GM18520 (cell line): ENCODE data around the gene GAN.

Experiments
- ATAC-seq: cut with Tn5 transposase; IDR thresholded peaks from one replicate; pipeline ENCODE4 v1.9.1; 2021; ENCODE audit not compliant: unreplicated experiment

Gene GAN

GRCh38 chr16:81349608-81350305 lies 35.0 kb downstream of the GAN start:
- ATAC-seq = no peak

- ATAC-seq = no peak
These were observed 35.5 kb downstream of the GAN start for GRCh38 chr16:81350306-81350615.

- no peak for ATAC-seq
These were observed 39.1 kb downstream of the GAN start for GRCh38 chr16:81353895-81354294.

GRCh38 chr16:81357711-81358260 lies 43.0 kb downstream of the GAN start:
- ATAC-seq = no peak

- ATAC-seq = no peak
These were observed 44.1 kb downstream of the GAN start for GRCh38 chr16:81358860-81359259.

GRCh38 chr16:81360135-81360534 lies 45.4 kb downstream of the GAN start:
- no peak for ATAC-seq

- ATAC-seq = no peak
These were observed 51.0 kb downstream of the GAN start for GRCh38 chr16:81365731-81366130.

GRCh38 chr16:81366316-81366932 lies 51.7 kb downstream of the GAN start:
- ATAC-seq = no peak

- no peak for ATAC-seq
These were observed 53.1 kb downstream of the GAN start for GRCh38 chr16:81367821-81368220.

- no peak for ATAC-seq
These were observed 55.2 kb downstream of the GAN start for GRCh38 chr16:81369888-81370504.

- no peak for ATAC-seq
These were observed 56.3 kb downstream of the GAN start for GRCh38 chr16:81371106-81371505.

GRCh38 chr16:81374550-81374949 lies 59.8 kb downstream of the GAN start:
- no peak for ATAC-seq

GRCh38 chr16:81376880-81377279 lies 62.1 kb downstream of the GAN start:
- ATAC-seq = no peak

GRCh38 chr16:81378049-81378448 lies 63.3 kb downstream of the GAN start:
- ATAC-seq = no peak

- ATAC-seq = no peak
These were observed 66.2 kb downstream of the GAN start for GRCh38 chr16:81380932-81381331.

GRCh38 chr16:81384006-81384405 lies 69.2 kb downstream of the GAN start:
- ATAC-seq = no peak

- no peak for ATAC-seq
These were observed 70.4 kb downstream of the GAN start for GRCh38 chr16:81385031-81385756.

- ATAC-seq = no peak
These were observed 73.6 kb downstream of the GAN start for GRCh38 chr16:81388357-81388756.

GRCh38 chr16:81390840-81391239 lies 76.1 kb downstream of the GAN start:
- no peak for ATAC-seq

- no peak for ATAC-seq
These were observed 77.2 kb downstream of the GAN start for GRCh38 chr16:81392011-81392410.

- no peak for ATAC-seq
These were observed 79.7 kb downstream of the GAN start for GRCh38 chr16:81394416-81394815.
